GM12865 (cell line): ENCODE data around the gene ZDHHC13.
"Not testable (repeated sequence)": the region's sequence is repeated elsewhere in the genome, so short reads cannot be mapped to it uniquely, and the experiment has no call there.

Experiments
- DNase-seq: peaks from one replicate; pipeline ENCODE4 v3.0.0; 2010; ENCODE audit warnings: low read depth
- H3K4me3 ChIP-seq: 2 replicates; pipeline ENCODE4 v1.5.1; 2011; ENCODE audit warnings: mild to moderate bottlenecking, low read depth, low read length, control low read depth
- CTCF ChIP-seq: IDR thresholded peaks from 2 replicates; pipeline ENCODE4 v1.5.1; 2011; ENCODE audit warnings: low read length, control low read depth, low read depth, inconsistent platforms; ENCODE audit not compliant: insufficient read depth; ENCODE audit errors: missing control alignments

ZDHHC13 gene

GRCh38 chr11:19111809-19112208 is 5.2 kb upstream of the ZDHHC13 start:
- H3K4me3 ChIP-seq: no peak overlapping the region
- TF ChIP-seq CTCF: no peak
- DNase-seq: no peak

- peak overlapping the region; percentile 97 for H3K4me3 ChIP-seq
- DNase-seq: peak; percentile 35
- TF ChIP-seq CTCF: no peak
These were observed 545 bp upstream of the ZDHHC13 start for GRCh38 chr11:19116276-19116970.

GRCh38 chr11:19117760-19118097 is 761 bp downstream of the ZDHHC13 start:
- no peak for DNase-seq
- no peak for TF ChIP-seq CTCF

GRCh38 chr11:19121646-19122045 is 4.7 kb downstream of the ZDHHC13 start:
- TF ChIP-seq CTCF: no peak
- no peak for DNase-seq
- H3K4me3 ChIP-seq: no peak overlapping the region

More at GRCh38 chr11:19117760-19118097, 761 bp downstream of the ZDHHC13 start:
- H3K4me3 ChIP-seq: peak overlapping the region; percentile 97

- TF ChIP-seq CTCF: no peak
- no peak for DNase-seq
- H3K4me3 ChIP-seq: no peak overlapping the region
These were observed 6.1 kb downstream of the ZDHHC13 start for GRCh38 chr11:19122960-19123615.

GRCh38 chr11:19126562-19127325 is 9.8 kb downstream of the ZDHHC13 start:
- H3K4me3 ChIP-seq, DNase-seq: not testable (repeated sequence)

- H3K4me3 ChIP-seq: no peak overlapping the region
- no peak for DNase-seq
- TF ChIP-seq CTCF: no peak
These were observed 17.0 kb downstream of the ZDHHC13 start for GRCh38 chr11:19134004-19134403.

- not testable (repeated sequence) for DNase-seq, H3K4me3 ChIP-seq
These were observed 19.9 kb downstream of the ZDHHC13 start for GRCh38 chr11:19136884-19137283.
